ENCODE measurements around the gene MAN1C1.

GRCh38 chr1:25593861-25594260 is 22.7 kb upstream of the MAN1C1 start:
- TF ChIP-seq CTCF (IDR thresholded peaks at IDR 0.05) (no peak), E2F4 (CRISPR knock-in tag; IDR thresholded peaks at IDR 0.05; ENCODE audit: borderline replicate concordance, low read depth) (no peak), ATF3 (CRISPR knock-in tag; conservative IDR thresholded peaks at IDR 0.05) (no peak), SMAD4 (CRISPR knock-in tag; IDR thresholded peaks at IDR 0.05) (no peak), SMAD3 (CRISPR knock-in tag; IDR thresholded peaks at IDR 0.05; ENCODE audit: borderline replicate concordance) (no peak), MAX (CRISPR knock-in tag; IDR thresholded peaks at IDR 0.05) (no peak), CREB1 (CRISPR knock-in tag; IDR thresholded peaks at IDR 0.05) (no peak), ETV6 (CRISPR knock-in tag; IDR thresholded peaks at IDR 0.05) (no peak), ZNF671 (CRISPR knock-in tag; IDR thresholded peaks at IDR 0.05) (no peak), ZNF512 (CRISPR knock-in tag; IDR thresholded peaks at IDR 0.05; ENCODE audit: borderline replicate concordance) (no peak)

All from WTC11 (cell line).